ENCODE measurements around the gene PER2.
"Not testable (repeated sequence)": the region's sequence is repeated elsewhere in the genome, so short reads cannot be mapped to it uniquely, and the experiment has no call there.

PER2 gene

DNA sequence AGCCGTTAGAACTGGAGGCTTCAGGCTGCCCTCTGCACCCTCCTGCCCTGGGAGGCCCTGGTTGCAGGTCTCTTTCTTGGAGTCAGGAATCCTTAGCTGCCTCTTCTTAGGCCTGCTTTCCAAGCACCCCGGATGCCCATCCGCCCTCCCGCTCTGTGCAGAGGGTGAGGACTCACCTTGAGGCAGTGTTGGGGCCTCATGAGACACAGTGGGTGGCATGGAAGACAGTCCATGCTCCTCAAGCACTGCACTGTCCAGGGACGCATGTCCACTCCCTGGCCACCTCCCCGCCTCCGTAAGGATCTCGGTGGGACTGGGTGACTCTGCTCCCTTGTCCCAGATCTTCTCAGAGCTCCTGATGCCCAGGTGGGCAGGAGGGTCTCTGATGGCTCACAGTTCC, 26.2 kb upstream of the PER2 start:
- Histone ChIP-seq H3K27me3 (ENCODE audit: control insufficient read depth, low read length) (no peaks in the 10 kb centered on the region), H3K4me3 (ENCODE audit: low read length) (no peak overlapping the region), H3F3A (ENCODE audit: control insufficient read depth, insufficient read depth) (peaks cover 2% of the 10 kb centered on the region; the same call in 1 of the 2 replicates), H3K4me2 (ENCODE audit: low read length) (no peak overlapping the region), H4K20me1 (ENCODE audit: control insufficient read depth, insufficient read depth, low read depth, low read length) (no peaks in the 10 kb centered on the region), H3K9me3 (ENCODE audit: control insufficient read depth, insufficient read depth, low read length) (no peaks in the 10 kb centered on the region), H3K9me2 (replicated peaks; ENCODE audit: control insufficient read depth, low read length) (no peaks in the 10 kb centered on the region), H3K36me3 (ENCODE audit: control insufficient read depth, low read length) (no peaks in the 10 kb centered on the region), H3K4me1 (ENCODE audit: control insufficient read depth, low read length) (peaks cover 15% of the 10 kb centered on the region), H3K79me2 (ENCODE audit: control insufficient read depth, low read length) (no peaks in the 10 kb centered on the region), H3K27ac (ENCODE audit: low read depth, low read length) (no peak overlapping the region)
- TF ChIP-seq EZH2phosphoT487 (IDR thresholded peaks at IDR 0.05; ENCODE audit: borderline replicate concordance, low read length) = no peak
- TF ChIP-seq CTCF (IDR thresholded peaks at IDR 0.05; ENCODE audit: low read depth, low read length, poor library complexity, severe bottlenecking) = no peak

GRCh38 chr2:238313991-238314350, 25.6 kb upstream of the PER2 start:
- Histone ChIP-seq H4K20me1 (ENCODE audit: control insufficient read depth, insufficient read depth, low read depth, low read length) (no peaks in the 10 kb centered on the region), H3K9me2 (replicated peaks; ENCODE audit: control insufficient read depth, low read length) (no peaks in the 10 kb centered on the region), H3K4me3 (ENCODE audit: low read length) (no peak overlapping the region), H3K4me2 (ENCODE audit: low read length) (no peak overlapping the region), H3K27ac (ENCODE audit: low read depth, low read length) (no peak overlapping the region), H3K9me3 (ENCODE audit: control insufficient read depth, insufficient read depth, low read length) (no peaks in the 10 kb centered on the region), H3K27me3 (ENCODE audit: control insufficient read depth, low read length) (no peaks in the 10 kb centered on the region), H3K79me2 (ENCODE audit: control insufficient read depth, low read length) (no peaks in the 10 kb centered on the region), H3K4me1 (ENCODE audit: control insufficient read depth, low read length) (peaks cover 15% of the 10 kb centered on the region), H3K36me3 (ENCODE audit: control insufficient read depth, low read length) (no peaks in the 10 kb centered on the region), H3F3A (ENCODE audit: control insufficient read depth, insufficient read depth) (peaks cover 2% of the 10 kb centered on the region; the same call in 1 of the 2 replicates)
- TF ChIP-seq EZH2phosphoT487 (IDR thresholded peaks at IDR 0.05; ENCODE audit: borderline replicate concordance, low read length) (no peak), CTCF (IDR thresholded peaks at IDR 0.05; ENCODE audit: low read depth, low read length, poor library complexity, severe bottlenecking) (no peak)

GRCh38 chr2:238313289-238313990, 25.0 kb upstream of the PER2 start:
- H3K27me3 ChIP-seq (ENCODE audit: control insufficient read depth, low read length) = no peaks in the 10 kb centered on the region

DNA sequence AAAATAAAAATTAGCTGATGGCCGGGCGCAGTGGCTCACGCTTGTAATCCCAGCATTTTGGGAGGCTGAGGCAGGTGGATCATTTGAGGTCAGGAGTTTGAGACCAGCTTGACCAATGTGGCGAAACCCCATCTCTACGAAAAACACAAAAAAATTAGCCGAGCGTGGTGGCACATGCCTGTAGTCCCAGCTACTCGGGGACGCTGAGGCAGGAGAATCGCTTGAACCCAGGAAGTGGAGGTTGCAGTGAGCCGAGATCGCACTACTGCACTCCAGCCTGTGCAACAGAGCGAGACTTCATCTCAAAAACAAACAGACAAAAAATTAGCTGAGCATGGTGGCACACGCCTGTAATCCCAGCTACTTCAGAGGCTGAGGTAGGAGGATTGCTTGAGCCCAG, 22.3 kb upstream of the PER2 start:
- not testable (repeated sequence) for H3K27ac ChIP-seq (ENCODE audit: low read depth, low read length); H3K9me3 ChIP-seq (ENCODE audit: control insufficient read depth, insufficient read depth, low read length); H3K9me2 ChIP-seq (replicated peaks; ENCODE audit: control insufficient read depth, low read length); H3K4me3 ChIP-seq (ENCODE audit: low read length); H4K20me1 ChIP-seq (ENCODE audit: control insufficient read depth, insufficient read depth, low read depth, low read length); H3K36me3 ChIP-seq (ENCODE audit: control insufficient read depth, low read length); H3K27me3 ChIP-seq (ENCODE audit: control insufficient read depth, low read length); H3K79me2 ChIP-seq (ENCODE audit: control insufficient read depth, low read length); H3F3A ChIP-seq (ENCODE audit: control insufficient read depth, insufficient read depth)
- Histone ChIP-seq H3K4me1 (ENCODE audit: control insufficient read depth, low read length) (peaks cover 27% of the 10 kb centered on the region), H3K4me2 (ENCODE audit: low read length) (peak overlapping the region; percentile 54)

More at GRCh38 chr2:238313289-238313990, 25.0 kb upstream of the PER2 start:
- peaks cover 15% of the 10 kb centered on the region for H3K4me1 ChIP-seq (ENCODE audit: control insufficient read depth, low read length)
- H3F3A ChIP-seq (ENCODE audit: control insufficient read depth, insufficient read depth) = peaks cover 2% of the 10 kb centered on the region; the same call in 1 of the 2 replicates
- no peak overlapping the region for H3K4me3 ChIP-seq (ENCODE audit: low read length)
- no peak overlapping the region for H3K27ac ChIP-seq (ENCODE audit: low read depth, low read length)
- no peaks in the 10 kb centered on the region for H3K9me3 ChIP-seq (ENCODE audit: control insufficient read depth, insufficient read depth, low read length)
- H3K79me2 ChIP-seq (ENCODE audit: control insufficient read depth, low read length) = no peaks in the 10 kb centered on the region
- no peaks in the 10 kb centered on the region for H3K36me3 ChIP-seq (ENCODE audit: control insufficient read depth, low read length)
- no peaks in the 10 kb centered on the region for H4K20me1 ChIP-seq (ENCODE audit: control insufficient read depth, insufficient read depth, low read depth, low read length)
- TF ChIP-seq EZH2phosphoT487 (IDR thresholded peaks at IDR 0.05; ENCODE audit: borderline replicate concordance, low read length) (no peak), CTCF (IDR thresholded peaks at IDR 0.05; ENCODE audit: low read depth, low read length, poor library complexity, severe bottlenecking) (no peak)
- H3K4me2 ChIP-seq (ENCODE audit: low read length) = no peak overlapping the region
- H3K9me2 ChIP-seq (replicated peaks; ENCODE audit: control insufficient read depth, low read length) = no peaks in the 10 kb centered on the region
